SH-SY5Y (cell line): Measurements from ENCODE around the gene POR.

Experiments used
- GATA2 ChIP-seq: IDR thresholded peaks from 2 replicates; pipeline ENCODE4 v1.6.1; 2011; ENCODE audit warnings: mild to moderate bottlenecking, low read depth, low read length
- GATA3 ChIP-seq: IDR thresholded peaks from 2 replicates; pipeline ENCODE4 v1.6.1; 2011; ENCODE audit warnings: low read depth, mild to moderate bottlenecking, low read length, moderate library complexity

DNA sequence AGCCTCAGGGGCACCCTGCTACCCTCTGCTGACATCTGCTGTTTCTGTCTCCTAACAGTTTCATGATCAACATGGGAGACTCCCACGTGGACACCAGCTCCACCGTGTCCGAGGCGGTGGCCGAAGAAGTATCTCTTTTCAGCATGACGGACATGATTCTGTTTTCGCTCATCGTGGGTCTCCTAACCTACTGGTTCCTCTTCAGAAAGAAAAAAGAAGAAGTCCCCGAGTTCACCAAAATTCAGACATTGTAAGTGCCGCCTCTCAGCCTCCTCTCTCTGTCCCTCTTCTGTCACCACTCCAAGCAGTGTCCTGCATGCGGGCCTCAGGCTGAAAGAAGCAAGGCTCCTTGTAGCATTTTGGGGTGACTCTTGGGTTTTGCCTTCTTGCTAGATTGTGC, 39.0 kb downstream of the POR start:
- TF ChIP-seq GATA2, result no peak
- TF ChIP-seq GATA3, result no peak
